ENCODE results near the gene CES3.

Gene CES3, protein sequence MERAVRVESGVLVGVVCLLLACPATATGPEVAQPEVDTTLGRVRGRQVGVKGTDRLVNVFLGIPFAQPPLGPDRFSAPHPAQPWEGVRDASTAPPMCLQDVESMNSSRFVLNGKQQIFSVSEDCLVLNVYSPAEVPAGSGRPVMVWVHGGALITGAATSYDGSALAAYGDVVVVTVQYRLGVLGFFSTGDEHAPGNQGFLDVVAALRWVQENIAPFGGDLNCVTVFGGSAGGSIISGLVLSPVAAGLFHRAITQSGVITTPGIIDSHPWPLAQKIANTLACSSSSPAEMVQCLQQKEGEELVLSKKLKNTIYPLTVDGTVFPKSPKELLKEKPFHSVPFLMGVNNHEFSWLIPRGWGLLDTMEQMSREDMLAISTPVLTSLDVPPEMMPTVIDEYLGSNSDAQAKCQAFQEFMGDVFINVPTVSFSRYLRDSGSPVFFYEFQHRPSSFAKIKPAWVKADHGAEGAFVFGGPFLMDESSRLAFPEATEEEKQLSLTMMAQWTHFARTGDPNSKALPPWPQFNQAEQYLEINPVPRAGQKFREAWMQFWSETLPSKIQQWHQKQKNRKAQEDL

DNA sequence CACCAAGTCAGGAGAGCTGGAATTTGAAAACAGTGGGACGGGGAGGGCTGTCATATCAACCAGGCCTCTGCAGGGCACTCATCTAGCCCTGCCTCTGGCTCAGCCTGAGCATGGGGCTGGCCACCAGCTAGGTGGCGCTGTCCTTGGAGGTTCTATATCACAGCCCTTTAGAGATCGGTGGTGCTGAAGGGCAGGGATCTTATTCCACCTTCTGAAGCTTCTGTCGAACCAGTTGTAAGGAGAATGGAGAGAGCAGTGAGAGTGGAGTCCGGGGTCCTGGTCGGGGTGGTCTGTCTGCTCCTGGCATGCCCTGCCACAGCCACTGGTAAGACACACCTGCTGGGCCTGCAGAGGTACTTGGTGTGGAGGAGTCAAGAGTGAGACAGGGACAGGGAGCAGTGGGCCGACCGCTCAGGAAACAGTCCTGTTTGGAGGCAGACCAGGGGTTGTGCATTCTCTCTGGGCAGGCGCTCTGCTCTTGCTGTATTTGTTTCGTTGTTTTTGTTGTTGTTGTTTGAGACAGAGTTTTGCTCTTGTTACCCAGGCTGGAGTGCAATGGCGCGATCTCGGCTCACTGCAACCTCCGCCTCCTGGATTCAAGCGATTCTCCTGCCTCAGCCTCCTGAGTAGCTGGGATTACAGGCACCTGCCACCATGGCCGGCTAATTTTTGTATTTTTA is at the start of gene CES3:
TSS of gene CES3 (plus strand) at position 202 of the 680 bp plus-strand sequence. CDS start at position 244, 42 bp downstream.
- peak; percentile 9 to 35 (median 27) for DNase-seq

DNA sequence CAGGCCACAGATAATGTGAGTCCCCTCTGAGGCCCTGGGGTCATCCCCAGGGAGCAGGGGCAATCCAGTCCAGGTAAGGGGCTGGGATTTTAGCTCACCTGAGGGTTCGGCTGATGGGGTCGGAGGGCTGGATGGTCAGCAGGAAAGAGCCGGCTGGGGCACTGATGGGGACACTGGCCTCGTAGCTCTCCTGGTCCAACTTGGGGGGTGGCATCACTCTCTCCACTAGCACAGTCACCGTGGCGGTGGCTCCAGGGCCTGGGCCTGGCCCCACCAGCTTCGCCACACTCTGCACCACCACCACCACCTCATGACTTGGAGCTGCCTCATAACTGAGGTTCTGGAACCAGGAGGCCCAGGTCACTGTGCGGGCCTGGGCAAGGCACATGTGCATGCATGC is 49.3 kb upstream of the CES3 start:
- DNase-seq = no peak

DNA sequence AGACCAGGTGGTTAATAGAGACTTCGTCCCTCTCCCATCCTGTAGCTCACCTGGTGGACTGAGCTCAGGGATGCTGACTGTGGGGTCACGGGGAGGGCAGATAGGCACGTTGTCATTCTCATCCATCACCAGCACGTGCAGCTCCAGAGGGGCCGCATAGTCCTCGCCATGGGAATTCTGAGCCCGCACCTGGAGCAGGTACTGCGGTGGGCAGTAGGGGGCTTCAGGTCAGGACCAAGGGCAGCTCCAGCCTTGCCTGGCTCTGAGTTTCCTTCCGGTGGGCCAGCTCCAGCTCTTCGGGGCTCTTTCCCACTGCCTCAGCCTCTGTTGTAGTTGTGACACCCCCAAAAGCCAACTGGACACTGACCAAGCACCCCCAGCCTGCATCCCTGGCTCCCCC is 48.0 kb upstream of the CES3 start:
- no peak for DNase-seq

DNA sequence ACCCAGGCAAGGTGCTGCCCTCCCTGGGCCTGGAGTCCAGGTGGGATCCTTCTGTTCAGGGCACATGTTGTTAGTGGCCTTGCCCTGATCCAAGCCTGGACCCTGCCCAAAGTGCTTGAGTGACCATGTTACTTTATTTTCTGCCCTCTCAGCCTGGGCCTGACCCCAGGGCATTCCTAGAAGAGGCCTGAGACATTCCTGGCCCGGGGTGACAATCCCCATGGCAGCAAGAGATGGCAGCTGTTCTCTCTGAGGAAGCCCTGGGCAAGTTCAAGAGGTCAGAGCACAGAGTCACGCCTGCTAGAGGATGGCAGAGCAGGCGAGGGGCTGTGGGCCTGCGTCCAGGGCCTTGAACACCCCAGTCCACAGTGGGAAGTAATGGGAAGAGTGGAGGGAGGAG is 47.4 kb upstream of the CES3 start:
- no peak for DNase-seq

DNA sequence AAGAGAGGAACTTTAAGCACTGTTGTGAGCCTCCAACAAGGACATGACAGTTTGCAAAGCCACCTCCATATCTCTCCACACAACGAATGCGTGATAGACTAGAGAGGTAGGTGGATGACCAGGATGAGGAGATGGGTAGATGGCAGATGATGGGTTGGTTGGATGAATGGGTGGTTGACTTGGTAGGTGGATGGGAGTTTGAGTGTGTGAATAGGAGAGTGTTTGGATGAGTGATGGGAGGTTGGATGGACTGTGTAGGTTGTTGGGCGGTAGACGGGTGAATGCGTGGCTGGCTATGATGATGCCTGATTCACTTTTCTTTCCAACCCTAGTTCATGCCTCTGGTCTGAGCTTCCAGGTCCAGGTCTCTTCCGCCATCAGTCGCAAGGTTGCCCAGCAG is 46.5 kb upstream of the CES3 start:
- no peak for DNase-seq

DNA sequence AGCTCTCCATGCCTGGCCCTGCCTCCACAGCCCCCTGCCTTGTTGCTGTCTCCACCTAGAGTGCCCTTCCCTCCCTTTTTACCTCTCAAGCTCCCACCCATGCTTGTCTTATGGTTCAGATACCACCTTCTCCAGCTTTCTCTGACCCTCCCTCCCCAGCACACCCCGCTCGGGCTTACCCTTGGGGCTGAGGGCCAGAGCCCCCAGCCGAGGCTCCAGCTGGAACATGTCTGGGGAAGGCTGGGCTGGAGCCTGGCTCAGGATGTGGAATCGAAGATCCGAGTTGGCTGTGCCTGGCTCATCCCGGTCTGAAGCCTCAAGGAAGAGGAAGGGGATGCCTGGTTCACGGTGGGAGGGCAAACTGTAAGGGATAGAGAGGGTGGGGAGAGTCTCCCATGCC is 46.0 kb upstream of the CES3 start:
- no peak for DNase-seq

DNA sequence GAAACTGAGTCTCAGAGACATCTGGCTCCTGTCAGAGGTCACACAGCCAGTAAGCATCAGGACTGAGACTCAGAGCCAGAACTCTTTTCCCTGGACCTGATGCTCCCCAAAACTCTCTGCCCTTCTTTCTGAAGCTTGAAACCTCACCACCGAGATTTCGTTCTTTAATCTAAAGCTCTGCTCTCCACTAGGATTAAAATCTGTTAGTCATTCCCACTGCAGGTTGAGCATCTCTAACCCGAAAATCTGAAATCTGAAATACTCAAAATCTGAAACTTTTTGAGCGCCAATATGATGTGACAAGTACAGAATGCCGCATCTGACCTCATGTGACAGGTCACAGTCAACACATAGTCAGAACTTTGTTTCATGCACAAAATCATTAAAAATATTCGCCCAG is 44.5 kb upstream of the CES3 start:
- DNase-seq = no peak

DNA sequence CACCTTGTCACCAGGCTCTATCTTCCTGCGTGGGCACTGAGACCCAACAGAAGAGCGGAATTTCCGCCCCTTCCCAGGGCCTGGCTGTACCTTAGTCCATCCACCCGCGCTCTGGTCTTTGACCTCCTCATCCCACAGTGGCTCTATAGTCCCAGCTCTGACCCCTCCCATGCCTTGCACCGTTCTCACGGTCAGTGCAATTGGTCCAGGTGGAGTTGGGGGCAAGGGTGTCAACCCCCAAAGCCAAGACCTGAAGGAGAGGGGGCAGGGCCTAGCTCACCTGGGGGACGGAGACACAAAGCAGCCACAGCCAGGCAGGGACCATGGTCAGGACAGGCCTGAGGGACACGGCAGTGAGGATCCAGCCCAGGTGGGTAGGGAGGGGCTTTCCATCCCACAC is 43.3 kb upstream of the CES3 start:
- no peak for DNase-seq

DNA sequence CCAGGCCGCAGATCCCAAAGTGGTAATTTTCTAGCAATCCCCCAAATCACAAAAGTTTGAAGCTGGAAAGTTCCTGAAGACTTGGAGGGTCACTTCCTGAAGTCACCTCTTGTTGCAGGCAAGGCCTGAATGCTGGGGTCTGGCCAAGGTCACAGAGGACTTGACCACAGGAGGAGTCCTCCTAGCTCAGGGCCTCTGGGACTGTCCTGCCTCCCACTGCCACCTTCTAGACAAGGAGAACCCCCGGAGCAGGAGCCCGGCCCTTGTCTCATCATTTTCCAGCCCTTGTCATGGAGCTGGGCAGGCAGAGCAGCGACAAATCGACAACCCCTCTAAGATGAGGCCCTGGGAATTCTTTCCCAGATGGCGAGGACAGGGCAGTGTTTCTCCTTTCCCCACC is 42.7 kb upstream of the CES3 start:
- DNase-seq = no peak

DNA sequence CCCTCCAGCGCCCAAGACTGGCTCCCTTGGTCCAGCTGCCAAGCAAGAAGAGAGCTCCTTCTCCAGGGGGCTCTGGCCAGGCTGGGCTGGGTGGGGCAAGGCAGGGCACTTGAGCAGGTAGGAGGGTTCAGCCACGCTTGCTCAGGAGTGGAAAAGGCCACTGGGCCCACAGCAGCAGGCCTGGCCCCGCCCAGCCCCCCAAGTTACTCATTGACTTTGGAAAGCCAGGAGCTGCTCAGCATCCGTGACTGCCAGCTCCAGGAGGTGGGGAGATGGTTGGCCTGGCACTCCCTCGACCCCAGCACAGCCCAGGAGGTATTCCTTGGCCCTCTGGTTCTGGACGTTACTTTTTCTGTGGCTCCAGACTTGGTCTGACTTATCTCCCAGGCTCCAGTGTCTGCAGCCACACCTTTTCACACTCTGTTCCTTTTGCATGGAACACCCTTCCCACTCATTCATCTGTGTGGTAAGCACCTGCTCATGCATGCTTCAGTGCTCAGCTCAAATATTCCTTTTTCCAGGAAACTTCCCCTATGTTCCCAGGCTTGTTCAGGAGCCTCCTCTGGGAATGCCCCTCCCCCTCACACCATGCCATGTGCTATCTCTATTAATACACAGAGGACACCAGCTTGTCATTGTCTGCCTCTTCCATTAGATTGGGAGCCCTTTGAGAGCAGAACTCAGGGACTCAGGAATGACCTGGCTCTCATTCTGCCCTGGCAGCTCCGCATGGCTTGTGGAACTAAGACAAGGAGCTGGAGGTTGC is 42.1 kb upstream of the CES3 start, which contains the start of gene CDH16:
TSS of gene CDH16 (minus strand) at position 83 of the 766 bp plus-strand sequence. CDS start 820 bp downstream, outside the sequence.
- peak in 1 of 3 experiments; percentile 19 for DNase-seq

DNA sequence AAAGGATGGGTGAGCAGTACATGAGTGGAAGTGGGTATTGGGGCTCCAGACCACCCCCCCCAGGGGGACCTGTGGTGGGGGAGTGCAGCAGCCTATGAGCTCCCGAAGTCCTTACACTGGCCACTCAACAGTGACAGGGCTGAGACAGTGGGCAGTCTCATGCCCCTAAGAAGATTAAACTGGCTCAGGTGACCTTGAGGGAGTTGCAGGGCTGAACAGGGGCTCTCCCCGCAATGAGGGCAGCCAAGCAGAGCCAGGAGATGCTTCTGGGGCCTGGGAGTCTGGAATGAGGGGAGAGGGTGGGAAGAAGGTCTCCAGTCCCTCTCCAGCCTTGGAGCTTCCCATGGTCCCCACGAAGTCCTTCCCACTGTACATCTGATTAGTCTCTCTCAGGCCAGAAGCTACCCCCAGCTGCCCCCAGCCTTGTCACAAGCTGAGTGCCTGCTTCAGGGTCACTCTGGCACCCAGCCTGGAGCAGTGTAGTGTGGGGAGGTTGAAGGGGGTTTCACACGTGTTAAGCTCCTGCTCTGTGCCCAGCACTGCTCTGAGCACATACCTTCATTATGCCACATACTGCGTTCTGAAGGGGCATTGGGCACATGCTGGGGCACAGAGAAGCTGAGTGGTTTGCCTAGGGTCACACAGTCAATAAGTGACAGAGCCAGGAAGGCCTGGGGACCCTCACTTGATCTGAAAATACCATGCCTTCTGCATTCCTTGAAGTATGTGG is 41.3 kb upstream of the CES3 start:
- no peak for DNase-seq

DNA sequence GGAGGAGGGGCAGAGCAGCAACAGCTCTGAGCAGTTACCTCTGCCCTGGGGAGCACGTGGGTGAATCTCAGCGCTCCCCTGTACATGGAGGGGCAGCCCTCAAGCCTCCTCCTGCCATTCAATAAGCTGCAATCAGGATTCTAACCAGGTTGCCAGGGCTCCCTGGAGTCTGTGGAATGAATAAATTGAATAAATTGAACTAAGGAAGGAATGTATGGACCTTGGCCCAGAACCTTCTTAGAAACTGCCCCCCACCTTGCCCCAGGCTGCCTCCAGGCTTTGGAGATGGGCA is 40.8 kb upstream of the CES3 start:
- no peak for DNase-seq

DNA sequence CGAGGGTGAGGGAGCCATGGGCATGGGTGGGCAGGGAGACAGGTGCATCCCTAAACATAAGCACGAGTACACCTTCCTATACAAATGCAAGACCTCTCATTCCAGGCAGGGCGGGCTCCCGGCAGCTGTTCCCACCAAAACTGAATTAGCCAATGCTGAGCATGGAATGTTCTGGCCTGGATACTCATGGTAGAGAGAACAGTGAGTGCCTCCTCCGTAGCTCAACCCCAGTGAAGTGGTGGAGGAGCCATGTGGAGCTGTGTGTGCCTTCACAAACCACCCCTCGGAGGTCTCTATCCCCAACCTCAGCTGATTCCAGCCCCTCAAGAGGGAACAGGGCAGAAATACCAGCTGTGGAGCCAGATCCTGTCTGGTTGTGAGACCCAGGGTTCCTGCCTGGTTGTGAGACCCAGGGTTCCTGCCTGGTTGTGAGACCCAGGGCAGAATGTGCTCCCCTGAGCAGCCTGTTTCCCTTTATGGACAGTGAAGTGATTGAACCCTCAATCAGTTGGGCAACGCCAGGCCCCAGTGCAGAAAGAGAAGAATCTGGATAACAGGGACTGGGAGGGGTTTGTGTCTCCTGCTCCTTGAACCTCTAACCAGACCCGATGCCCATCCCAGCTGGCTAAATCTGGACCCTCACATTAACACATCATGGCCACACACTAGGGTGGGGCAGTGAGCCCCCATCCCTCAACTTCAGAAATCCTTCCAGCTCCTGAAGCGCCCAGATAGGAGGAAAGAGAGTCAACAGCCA is 40.0 kb upstream of the CES3 start:
- DNase-seq = no peak

DNA sequence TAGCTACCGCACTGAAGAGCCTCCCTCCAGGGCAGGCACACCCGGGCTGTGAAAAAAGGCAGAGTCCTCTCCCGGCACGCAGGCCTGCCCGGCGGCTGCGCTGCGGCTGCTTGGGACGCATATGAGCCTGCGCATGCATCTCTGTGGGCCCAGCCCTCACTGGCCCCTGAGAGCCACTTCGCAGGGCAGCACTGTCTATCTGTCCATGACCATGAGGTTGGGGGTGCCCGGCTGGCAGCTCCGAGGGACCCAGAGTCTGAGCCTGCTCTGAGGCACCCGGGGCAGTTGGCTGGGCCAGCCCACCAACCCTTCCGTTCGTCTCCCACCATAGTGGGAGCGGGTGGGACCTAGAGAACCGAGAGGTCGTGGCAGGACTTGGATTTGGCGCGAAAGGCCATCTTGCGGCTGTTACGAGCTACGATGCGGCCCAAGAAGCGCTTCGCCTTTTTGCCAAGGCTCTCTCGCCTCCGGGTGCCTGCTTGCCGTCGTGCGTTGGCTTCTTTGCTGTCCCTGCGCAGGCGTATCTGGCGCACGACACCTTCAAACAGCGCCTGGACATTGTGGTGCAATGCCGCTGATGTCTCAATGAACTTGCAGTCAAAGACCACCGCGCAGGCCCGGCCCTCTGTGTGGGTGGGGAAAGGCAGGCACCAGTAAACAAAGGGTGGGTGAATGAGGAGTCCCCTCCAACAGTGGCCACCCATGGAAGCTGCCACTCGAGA is 39.2 kb upstream of the CES3 start:
- DNase-seq = no peak

DNA sequence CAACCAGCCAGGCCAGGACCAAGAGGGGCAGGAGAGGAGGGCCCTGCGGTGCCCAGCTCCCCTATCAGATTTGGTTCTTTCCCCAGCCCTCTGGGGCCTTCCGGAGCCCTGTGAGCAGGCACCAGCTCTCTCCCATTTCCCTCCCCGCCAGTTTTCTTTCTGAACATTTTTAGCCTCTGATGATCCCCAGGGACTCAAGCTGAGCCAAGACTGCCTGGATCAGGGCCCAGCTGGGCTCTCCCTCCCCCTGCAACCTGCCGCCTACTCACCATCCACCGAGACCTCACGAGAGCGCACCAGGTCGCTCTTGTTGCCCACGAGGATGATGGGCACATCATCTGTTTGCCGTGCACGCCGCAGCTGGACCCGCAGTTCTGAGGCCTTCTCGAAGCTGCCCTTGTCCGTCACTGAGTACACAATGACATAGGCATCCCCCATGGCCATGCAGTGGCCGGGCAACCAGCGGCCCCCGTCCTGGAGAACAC is 37.8 kb upstream of the CES3 start:
- DNase-seq = peak in 2 of 3 experiments; percentile 6 to 15

DNA sequence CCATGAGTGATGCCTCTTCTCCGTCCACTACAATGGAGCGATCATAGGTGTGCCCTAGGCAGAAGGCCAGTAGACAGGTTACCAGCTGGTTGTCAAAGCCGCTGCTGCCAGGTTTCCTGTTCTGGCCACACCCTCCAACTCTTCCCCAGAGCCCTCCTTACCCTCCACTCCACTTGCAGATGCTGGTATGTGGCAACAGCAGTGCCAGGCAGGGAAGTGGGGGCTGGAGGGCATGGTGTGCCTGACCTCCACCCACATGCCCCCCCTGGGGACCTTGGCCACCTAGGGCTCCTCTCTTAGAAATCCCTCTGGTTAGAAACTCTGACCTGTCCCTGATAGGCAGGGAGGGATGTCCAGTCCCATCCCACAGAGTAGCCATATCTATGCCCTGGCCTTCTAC is 37.2 kb upstream of the CES3 start:
- DNase-seq = no peak

DNA sequence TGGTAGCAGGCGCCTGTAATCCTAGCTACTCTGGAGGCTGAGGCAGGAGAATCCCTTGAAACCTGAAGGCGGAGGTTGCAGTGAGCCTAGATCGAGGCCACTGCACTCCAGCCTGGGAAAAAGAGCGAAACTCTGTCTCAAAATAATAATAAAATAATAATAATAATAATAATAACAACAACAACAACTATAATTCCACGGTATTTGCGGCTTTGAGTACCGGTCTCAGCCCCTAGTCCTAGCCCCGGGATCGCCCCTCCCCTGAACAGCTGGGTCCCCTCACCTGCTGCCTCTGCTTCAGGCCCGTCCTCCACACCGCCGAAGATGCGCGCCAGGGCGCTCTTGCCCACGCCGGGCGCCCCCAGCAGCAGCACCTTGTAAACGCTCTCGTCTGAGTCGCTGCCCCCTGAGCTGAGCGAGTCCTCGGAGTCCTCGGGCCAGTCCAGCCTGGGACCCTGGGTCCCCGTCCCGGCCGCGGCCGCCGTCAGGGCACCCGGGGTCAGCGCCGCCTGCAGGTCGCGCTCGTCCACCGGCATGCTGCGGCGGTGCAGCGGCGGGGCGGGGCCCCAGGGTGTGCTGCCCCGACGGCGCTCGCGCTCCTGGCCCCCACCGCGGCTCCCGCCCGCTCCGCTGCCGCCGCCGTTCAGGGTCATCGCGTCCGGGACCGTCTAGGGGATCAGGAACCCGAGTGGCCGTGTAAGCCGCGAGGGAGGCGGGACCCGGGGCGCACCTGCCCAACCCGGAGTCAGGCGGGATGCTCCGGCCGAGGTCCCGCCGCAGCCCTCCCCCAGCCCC is 36.3 kb upstream of the CES3 start:
- no peak for DNase-seq

DNA sequence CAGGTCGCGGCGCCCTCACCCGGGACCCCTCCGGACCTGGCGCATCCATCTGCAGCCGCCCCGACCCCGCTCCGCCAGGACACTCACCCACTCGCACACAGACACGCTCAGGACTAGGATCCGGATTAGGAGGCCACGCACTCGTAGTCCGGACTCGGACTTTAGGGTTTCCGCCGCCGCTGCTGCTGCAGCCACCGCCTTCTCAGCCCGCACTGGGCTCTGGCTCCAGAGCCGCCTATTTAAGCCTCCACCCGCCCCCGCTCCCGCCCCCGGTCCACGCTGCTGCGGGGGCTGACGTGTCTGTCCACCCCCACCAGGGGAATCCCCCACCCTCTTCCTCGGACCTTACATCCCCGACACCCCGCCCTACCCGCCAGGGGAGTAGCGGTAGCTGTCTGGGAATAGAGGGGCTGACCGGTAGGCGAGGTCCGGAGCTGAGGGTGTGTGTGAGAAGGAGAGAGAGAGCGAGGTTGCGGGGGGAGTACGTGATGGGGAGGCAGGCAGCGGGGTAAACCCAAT is 35.7 kb upstream of the CES3 start, which contains the start of gene RRAD:
TSS of gene RRAD (minus strand) at position 214 of the 519 bp plus-strand sequence. CDS start 356 bp downstream, outside the sequence.
- no peak for DNase-seq

DNA sequence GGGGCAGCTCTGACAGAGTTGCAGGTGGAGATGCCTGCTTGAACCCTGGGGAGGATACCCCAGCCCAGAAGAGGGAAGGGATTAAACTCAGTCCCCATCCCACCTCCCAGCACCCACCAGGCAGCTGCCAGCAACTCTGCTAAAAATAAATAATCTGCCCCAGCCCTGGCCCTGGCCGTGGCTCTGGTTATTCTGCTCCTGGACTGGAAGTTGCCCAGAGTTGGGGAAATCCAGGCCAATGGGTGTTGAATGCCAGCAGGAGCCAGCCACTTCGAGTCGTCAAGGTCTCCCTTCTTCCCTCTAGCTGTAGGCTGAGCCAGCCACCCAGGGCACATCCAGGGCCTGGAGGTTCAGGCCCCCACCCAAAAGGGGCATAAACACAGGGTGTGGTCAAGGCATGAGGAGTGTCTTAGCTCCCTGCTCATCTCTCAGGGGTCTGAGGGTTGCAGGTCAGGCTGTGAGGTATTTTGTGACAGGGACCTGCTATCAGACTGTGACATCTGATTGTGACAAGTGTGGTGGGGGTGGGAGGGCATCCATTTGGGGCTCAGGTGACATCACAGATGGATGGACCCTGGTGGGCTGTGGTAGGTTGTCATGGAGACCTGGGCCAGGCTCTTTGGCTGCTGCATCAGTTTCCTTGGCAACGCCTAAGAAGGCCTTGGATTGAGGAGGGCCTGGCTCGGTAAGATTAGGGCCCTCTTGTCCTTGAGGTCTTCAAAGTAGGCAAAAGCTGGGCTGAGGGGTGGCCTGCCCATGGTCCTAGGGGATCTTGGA is 34.7 kb upstream of the CES3 start:
- DNase-seq = peak in 1 of 3 experiments; percentile 9
